Measurements from ENCODE around the gene DMXL1. TPM values are rescaled to one million over a fixed set of nuclear protein-coding genes. Genes with fewer than 3 reads are reported as not detected.
"Not testable (repeated sequence)": the region's sequence is repeated elsewhere in the genome, so short reads cannot be mapped to it uniquely, and the experiment has no call there.

The DMXL1 gene
- polyA plus RNA-seq, 3 donors, result 8.2 to 10.7 (median 8.9) TPM

- H3K27ac ChIP-seq (ENCODE audit: low read depth, low read length), result no peak overlapping the region
These were observed 24.7 kb downstream of the DMXL1 start for GRCh38 chr5:119095611-119096010.

GRCh38 chr5:119105971-119106370, 35.1 kb downstream of the DMXL1 start:
- H3K27ac ChIP-seq (ENCODE audit: low read depth, low read length), result no peak overlapping the region

- 91 to 97% (median 96%) methylated on average over 5 of the region's 5 CpGs for WGBS, 3 donors
- H3K27ac ChIP-seq (ENCODE audit: low read depth, low read length), result no peak overlapping the region
These were observed 41.3 kb downstream of the DMXL1 start for GRCh38 chr5:119112151-119112550.

- WGBS, 3 donors, result 94 to 98% (median 97%) methylated on average over 2 of the region's 2 CpGs
- no peak overlapping the region for H3K27ac ChIP-seq (ENCODE audit: low read depth, low read length)
These were observed 46.4 kb downstream of the DMXL1 start for GRCh38 chr5:119117237-119117636.

- H3K27ac ChIP-seq (ENCODE audit: low read depth, low read length), result no peak overlapping the region
These were observed 47.1 kb downstream of the DMXL1 start for GRCh38 chr5:119118000-119118399.

GRCh38 chr5:119120893-119121292, 50.0 kb downstream of the DMXL1 start:
- 96 to 98% (median 97%) methylated on average over 4 of the region's 4 CpGs for WGBS, 3 donors
- no peak overlapping the region for H3K27ac ChIP-seq (ENCODE audit: low read depth, low read length)

- H3K27ac ChIP-seq (ENCODE audit: low read depth, low read length), result not testable (repeated sequence)
- WGBS, 3 donors, result 94 to 98% (median 97%) methylated on average over 24 to 27 of the region's 27 CpGs
These were observed 51.6 kb downstream of the DMXL1 start for GRCh38 chr5:119122474-119122873.

- H3K27ac ChIP-seq (ENCODE audit: low read depth, low read length), result no peak overlapping the region
- whole genome bisulfite sequencing, 3 donors, result 100% methylated on average over 1 to 2 of the region's 2 CpGs; no CpG with 5 or more reads in 1 of the 3 donors
These were observed 52.4 kb downstream of the DMXL1 start for GRCh38 chr5:119123280-119123679.

GRCh38 chr5:119129770-119130169, 58.9 kb downstream of the DMXL1 start:
- 55 to 74% (median 68%) methylated on average over 2 of the region's 2 CpGs for WGBS, 3 donors
- no peak overlapping the region for H3K27ac ChIP-seq (ENCODE audit: low read depth, low read length)

- H3K27ac ChIP-seq (ENCODE audit: low read depth, low read length), result no peak overlapping the region
- WGBS, 3 donors, result 99 to 100% (median 99%) methylated on average over 2 of the region's 2 CpGs
These were observed 60.8 kb downstream of the DMXL1 start for GRCh38 chr5:119131530-119132304.

- H3K27ac ChIP-seq (ENCODE audit: low read depth, low read length), result not testable (repeated sequence)
- WGBS, 3 donors, result 98 to 99% (median 98%) methylated on average over 4 of the region's 4 CpGs
These were observed 64.9 kb downstream of the DMXL1 start for GRCh38 chr5:119135743-119136142.

- no peak overlapping the region for H3K27ac ChIP-seq (ENCODE audit: low read depth, low read length)
- WGBS, 3 donors, result 94 to 99% (median 98%) methylated on average over 7 of the region's 7 CpGs
These were observed 65.9 kb downstream of the DMXL1 start for GRCh38 chr5:119136666-119137318.

- H3K27ac ChIP-seq (ENCODE audit: low read depth, low read length), result no peak overlapping the region
- 92 to 93% (median 92%) methylated on average over 4 of the region's 4 CpGs for WGBS, 3 donors
These were observed 82.7 kb downstream of the DMXL1 start for GRCh38 chr5:119153629-119154028.

GRCh38 chr5:119158144-119158543, 87.3 kb downstream of the DMXL1 start:
- WGBS, 3 donors, result 97 to 98% (median 98%) methylated on average over 2 of the region's 2 CpGs
- no peak overlapping the region for H3K27ac ChIP-seq (ENCODE audit: low read depth, low read length)

GRCh38 chr5:119161430-119161829, 90.5 kb downstream of the DMXL1 start:
- H3K27ac ChIP-seq (ENCODE audit: low read depth, low read length), result no peak overlapping the region
- 91 to 95% (median 92%) methylated on average over 4 of the region's 4 CpGs for WGBS, 3 donors

- WGBS, 3 donors, result 56 to 84% (median 75%) methylated on average over 4 of the region's 4 CpGs
These were observed 95.1 kb downstream of the DMXL1 start for GRCh38 chr5:119166026-119166425.

GRCh38 chr5:119168401-119168800, 97.5 kb downstream of the DMXL1 start:
- WGBS, 3 donors, result 71 to 96% (median 81%) methylated on average over 1 of the region's 1 CpG
- H3K27ac ChIP-seq (ENCODE audit: low read depth, low read length), result no peak overlapping the region

More at GRCh38 chr5:119166026-119166425, 95.1 kb downstream of the DMXL1 start:
- no peak overlapping the region for H3K27ac ChIP-seq (ENCODE audit: low read depth, low read length)

GRCh38 chr5:119171686-119172085, 100.8 kb downstream of the DMXL1 start:
- no peak overlapping the region for H3K27ac ChIP-seq (ENCODE audit: low read depth, low read length)

GRCh38 chr5:119174578-119175163, 103.8 kb downstream of the DMXL1 start:
- H3K27ac ChIP-seq (ENCODE audit: low read depth, low read length), result no peak overlapping the region
- WGBS, 3 donors, result 80 to 86% (median 85%) methylated on average over 2 of the region's 2 CpGs

- WGBS, 3 donors, result 98 to 100% (median 98%) methylated on average over 3 of the region's 3 CpGs
These were observed 105.9 kb downstream of the DMXL1 start for GRCh38 chr5:119176785-119177184.

More at GRCh38 chr5:119176785-119177184, 105.9 kb downstream of the DMXL1 start:
- H3K27ac ChIP-seq (ENCODE audit: low read depth, low read length), result no peak overlapping the region

Measured in adipose tissue (tissue), 3 donors.